SK-N-MC (cell line): ENCODE data around the gene AFDN.
A peak's percentile ranks its signal among the peaks of the same experiment; 100 is the strongest.

Source experiments
- DNase-seq: peaks from one replicate; pipeline ENCODE4 v3.0.0-alpha.2; 2011; ENCODE audit warnings: low read depth, low spot score
- H3K27ac ChIP-seq: fragments of 200-600 bp; sonication (generic); 2 replicates; pipeline ENCODE4 v1.5.1; 2016; ENCODE audit warnings: mixed run types
- H3K36me3 ChIP-seq: fragments of 200-600 bp; sonication (generic); 2 replicates; pipeline ENCODE4 v1.6.1; 2017; ENCODE audit warnings: antibody characterized with exemption, low read length, mixed read lengths; ENCODE audit not compliant: insufficient read depth
- H3K4me3 ChIP-seq: fragments of 200-600 bp; sonication (generic); 2 replicates; pipeline ENCODE4 v1.5.1; 2016
- H3K9ac ChIP-seq: fragments of 200-600 bp; sonication (generic); 2 replicates; pipeline ENCODE4 v1.8.0; 2017; ENCODE audit warnings: mixed run types, mixed read lengths; ENCODE audit not compliant: insufficient read length
- H3K9me3 ChIP-seq: fragments of 200-600 bp; sonication (generic); 2 replicates; pipeline ENCODE4 v1.6.1; 2017; ENCODE audit warnings: low read depth, mild to moderate bottlenecking, antibody characterized with exemption, low read length, moderate library complexity, mixed read lengths
- EZH2 ChIP-seq: fragments of 200-600 bp; sonication (generic); IDR thresholded peaks from one replicate; pipeline ENCODE4 v1.6.1; 2017; ENCODE audit warnings: antibody characterized with exemption
- FOXP2 ChIP-seq: optimal IDR thresholded peaks from 2 replicates; pipeline ENCODE3; 2011; ENCODE audit warnings: mild to moderate bottlenecking, moderate library complexity; ENCODE audit not compliant: insufficient read depth; ENCODE audit errors: extremely low read length, control extremely low read depth
- POLR2AphosphoS5 ChIP-seq: IDR thresholded peaks from 2 replicates; pipeline ENCODE4 v1.6.1; 2012; ENCODE audit warnings: mild to moderate bottlenecking, low read depth, low read length, borderline replicate concordance

AFDN gene

GRCh38 chr6:168015482-168016175 lies 188.9 kb downstream of the AFDN start:
- Histone ChIP-seq H3K9me3 (peaks cover 10% of the 10 kb centered on the region; the same call in 1 of the 2 replicates), H3K27ac (no peak overlapping the region)

DNA sequence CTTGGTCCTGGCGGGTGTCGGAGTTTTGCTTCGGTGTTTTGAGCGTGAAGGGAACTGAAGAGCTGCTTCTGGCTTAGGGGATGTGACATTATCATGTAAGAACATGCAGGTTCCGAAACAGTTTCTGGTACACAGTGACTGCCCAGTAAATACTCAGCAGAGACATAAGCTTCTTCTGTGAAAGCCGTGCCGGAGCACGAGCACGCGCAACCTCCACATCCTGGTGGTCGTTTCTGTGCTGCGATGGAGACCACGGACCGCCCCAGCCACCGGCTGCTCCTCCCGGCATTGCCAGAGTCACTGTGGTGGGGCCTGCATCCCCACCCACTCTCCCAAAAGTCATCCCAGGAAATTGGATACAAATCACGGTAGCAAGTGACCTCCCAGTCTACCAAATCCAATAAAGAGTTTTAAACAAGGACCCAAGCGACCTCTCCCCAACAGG lies 189.5 kb downstream of the AFDN start:
- H3K36me3 ChIP-seq: no peaks in the 10 kb centered on the region
- no peak overlapping the region for H3K4me3 ChIP-seq
- TF ChIP-seq EZH2: no peak
- no peak for TF ChIP-seq POLR2AphosphoS5
- TF ChIP-seq FOXP2: no peak
- DNase-seq: no peak
- H3K9me3 ChIP-seq: peaks cover 5% of the 10 kb centered on the region; the same call in 1 of the 2 replicates
- no peak overlapping the region for H3K27ac ChIP-seq
- H3K9ac ChIP-seq: no peak overlapping the region

More at GRCh38 chr6:168015482-168016175, 188.9 kb downstream of the AFDN start:
- Histone ChIP-seq H3K36me3 (no peaks in the 10 kb centered on the region), H3K9ac (no peak overlapping the region), H3K4me3 (no peak overlapping the region)
- no peak for TF ChIP-seq FOXP2
- TF ChIP-seq POLR2AphosphoS5: no peak
- no peak for TF ChIP-seq EZH2
- no peak for DNase-seq

GRCh38 chr6:168016721-168017525 lies 190.2 kb downstream of the AFDN start:
- 0 out of 2 replicates have a peak overlapping the region, but pooled peaks have one; percentile 21 for H3K4me3 ChIP-seq
- no peak for DNase-seq
- H3K9me3 ChIP-seq: no peaks in the 10 kb centered on the region
- no peak for TF ChIP-seq POLR2AphosphoS5
- no peak for TF ChIP-seq EZH2
- no peak for TF ChIP-seq FOXP2
- H3K9ac ChIP-seq: no peak overlapping the region
- no peaks in the 10 kb centered on the region for H3K36me3 ChIP-seq
- H3K27ac ChIP-seq: peak overlapping the region; percentile 33; the same call in 1 of the 2 replicates

DNA sequence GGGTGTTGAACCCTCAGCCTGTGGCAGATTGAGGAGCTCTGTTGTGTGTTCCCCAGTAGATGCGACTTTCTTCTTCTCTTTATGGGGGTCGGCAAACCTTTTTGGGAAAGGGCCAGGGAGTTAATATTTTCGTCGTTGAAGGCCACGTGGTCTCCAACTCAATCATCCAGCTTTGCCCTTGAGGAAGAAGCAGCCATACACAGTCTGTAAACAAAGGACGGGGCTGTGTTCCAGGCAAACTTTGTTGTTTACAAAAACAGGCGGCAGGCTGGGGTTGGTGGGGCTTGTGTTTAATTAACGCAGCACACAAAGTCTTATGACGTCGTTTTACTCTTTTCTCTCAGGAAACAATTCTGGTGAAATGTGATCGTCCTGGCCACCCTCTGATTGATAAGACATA lies 190.9 kb downstream of the AFDN start:
- H3K36me3 ChIP-seq: no peaks in the 10 kb centered on the region
- no peaks in the 10 kb centered on the region for H3K9me3 ChIP-seq
- no peak overlapping the region for H3K9ac ChIP-seq
- no peak for TF ChIP-seq EZH2
- TF ChIP-seq POLR2AphosphoS5: no peak
- no peak for TF ChIP-seq FOXP2
- no peak overlapping the region for H3K4me3 ChIP-seq
- DNase-seq: no peak
- peak overlapping the region; percentile 33; the same call in 1 of the 2 replicates for H3K27ac ChIP-seq

GRCh38 chr6:168018664-168019063 lies 192.0 kb downstream of the AFDN start:
- H3K9ac ChIP-seq: no peak overlapping the region
- no peaks in the 10 kb centered on the region for H3K9me3 ChIP-seq
- no peak overlapping the region for H3K27ac ChIP-seq
- no peak for DNase-seq
- H3K4me3 ChIP-seq: no peak overlapping the region
- TF ChIP-seq EZH2 (no peak), FOXP2 (no peak), POLR2AphosphoS5 (no peak)
- no peaks in the 10 kb centered on the region for H3K36me3 ChIP-seq

- DNase-seq: no peak
- H3K36me3 ChIP-seq: no peaks in the 10 kb centered on the region
- TF ChIP-seq FOXP2: no peak
- TF ChIP-seq EZH2: no peak
- no peak for TF ChIP-seq POLR2AphosphoS5
- H3K9ac ChIP-seq: no peak overlapping the region
- no peak overlapping the region for H3K4me3 ChIP-seq
- no peaks in the 10 kb centered on the region for H3K9me3 ChIP-seq
- no peak overlapping the region for H3K27ac ChIP-seq
Observed at GRCh38 chr6:168020242-168020641, 193.5 kb downstream of the AFDN start.

DNA sequence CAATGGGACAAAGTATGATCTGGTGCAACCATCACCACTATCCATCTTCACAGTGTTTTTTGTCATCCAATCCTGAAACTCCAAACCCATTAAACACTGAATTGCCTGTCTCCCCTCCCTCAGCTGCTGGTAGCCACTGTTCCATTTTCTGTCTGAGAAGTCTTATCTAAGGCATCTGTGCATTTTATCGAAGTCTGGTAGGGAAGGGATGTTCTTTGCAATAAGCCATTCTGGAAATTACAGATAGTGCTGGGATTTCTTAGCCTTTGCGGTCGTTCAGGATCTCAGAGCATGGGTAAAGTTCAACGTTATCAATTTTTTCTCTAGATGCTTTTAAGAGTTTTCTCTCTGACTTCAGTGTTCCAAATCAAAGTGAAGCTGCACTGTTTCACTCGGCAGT lies 194.9 kb downstream of the AFDN start:
- H3K36me3 ChIP-seq: no peaks in the 10 kb centered on the region
- TF ChIP-seq POLR2AphosphoS5 (no peak), FOXP2 (no peak), EZH2 (no peak)
- H3K27ac ChIP-seq: no peak overlapping the region
- no peak overlapping the region for H3K9ac ChIP-seq
- no peak overlapping the region for H3K4me3 ChIP-seq
- H3K9me3 ChIP-seq: no peaks in the 10 kb centered on the region
- no peak for DNase-seq
